ENCODE results near the gene SYT9.

Gene SYT9

GRCh38 chr11:7251836-7252682 lies at the start of gene SYT9:
TSS of gene SYT9 (plus strand) at chr11:7251904. CDS start at chr11:7252187, 283 bp downstream.
- H3K27ac ChIP-seq (ENCODE audit: low read depth in 2 of 2, low read length in 2 of 2), result no peak within 1 kb of the TSS

GRCh38 chr11:7202412-7202811 lies 49.3 kb upstream of the SYT9 start:
- no peaks in the 10 kb centered on the region for H3K4me1 ChIP-seq (ENCODE audit: control insufficient read depth in 2 of 2, insufficient read depth in 2 of 2, low read length in 2 of 2)

More at GRCh38 chr11:7251836-7252682, at the start of gene SYT9:
- H3K4me3 ChIP-seq (ENCODE audit: low read length in 2 of 2), result peak within 1 kb of the TSS; percentile 20 to 52
- H3K9ac ChIP-seq (ENCODE audit: low read depth in 1 of 2, low read length in 2 of 2), result no peak within 1 kb of the TSS
- H3K36me3 ChIP-seq (ENCODE audit: control insufficient read depth in 2 of 2, insufficient read depth in 2 of 2, low read length in 2 of 2), result no peaks in the 10 kb centered on the region
- no peaks in the 10 kb centered on the region for H3K9me3 ChIP-seq (ENCODE audit: control insufficient read depth in 2 of 2, low read length in 2 of 2)
- H3K27me3 ChIP-seq (ENCODE audit: control insufficient read depth in 2 of 2, insufficient read depth in 2 of 2, low read length in 2 of 2), result peaks cover 12 to 23% of the 10 kb centered on the region in 2 donors
- peaks cover 3 to 7% of the 10 kb centered on the region in 2 donors for H3K4me1 ChIP-seq (ENCODE audit: control insufficient read depth in 2 of 2, insufficient read depth in 2 of 2, low read length in 2 of 2)

GRCh38 chr11:7204778-7205177 lies 46.9 kb upstream of the SYT9 start:
- no peaks in the 10 kb centered on the region for H3K27me3 ChIP-seq (ENCODE audit: control insufficient read depth in 2 of 2, insufficient read depth in 2 of 2, low read length in 2 of 2)
- H3K36me3 ChIP-seq (ENCODE audit: control insufficient read depth in 2 of 2, insufficient read depth in 2 of 2, low read length in 2 of 2), result no peaks in the 10 kb centered on the region
- H3K4me3 ChIP-seq (ENCODE audit: low read length in 2 of 2), result no peak overlapping the region
- H3K4me1 ChIP-seq (ENCODE audit: control insufficient read depth in 2 of 2, insufficient read depth in 2 of 2, low read length in 2 of 2), result no peaks in the 10 kb centered on the region
- H3K9me3 ChIP-seq (ENCODE audit: control insufficient read depth in 2 of 2, low read length in 2 of 2), result no peaks in the 10 kb centered on the region
- no peak overlapping the region for H3K9ac ChIP-seq (ENCODE audit: low read depth in 1 of 2, low read length in 2 of 2)
- H3K27ac ChIP-seq (ENCODE audit: low read depth in 2 of 2, low read length in 2 of 2), result no peak overlapping the region

More at GRCh38 chr11:7202412-7202811, 49.3 kb upstream of the SYT9 start:
- Histone ChIP-seq H3K9ac (ENCODE audit: low read depth in 1 of 2, low read length in 2 of 2) (no peak overlapping the region), H3K36me3 (ENCODE audit: control insufficient read depth in 2 of 2, insufficient read depth in 2 of 2, low read length in 2 of 2) (no peaks in the 10 kb centered on the region), H3K9me3 (ENCODE audit: control insufficient read depth in 2 of 2, low read length in 2 of 2) (no peaks in the 10 kb centered on the region), H3K27me3 (ENCODE audit: control insufficient read depth in 2 of 2, insufficient read depth in 2 of 2, low read length in 2 of 2) (no peaks in the 10 kb centered on the region), H3K4me3 (ENCODE audit: low read length in 2 of 2) (no peak overlapping the region), H3K27ac (ENCODE audit: low read depth in 2 of 2, low read length in 2 of 2) (no peak overlapping the region)

GRCh38 chr11:7208391-7208790 lies 43.3 kb upstream of the SYT9 start:
- H3K9ac ChIP-seq (ENCODE audit: low read depth in 1 of 2, low read length in 2 of 2), result no peak overlapping the region
- no peaks in the 10 kb centered on the region for H3K9me3 ChIP-seq (ENCODE audit: control insufficient read depth in 2 of 2, low read length in 2 of 2)
- no peaks in the 10 kb centered on the region for H3K4me1 ChIP-seq (ENCODE audit: control insufficient read depth in 2 of 2, insufficient read depth in 2 of 2, low read length in 2 of 2)
- H3K36me3 ChIP-seq (ENCODE audit: control insufficient read depth in 2 of 2, insufficient read depth in 2 of 2, low read length in 2 of 2), result no peaks in the 10 kb centered on the region
- H3K27ac ChIP-seq (ENCODE audit: low read depth in 2 of 2, low read length in 2 of 2), result no peak overlapping the region
- no peak overlapping the region for H3K4me3 ChIP-seq (ENCODE audit: low read length in 2 of 2)
- no peaks in the 10 kb centered on the region for H3K27me3 ChIP-seq (ENCODE audit: control insufficient read depth in 2 of 2, insufficient read depth in 2 of 2, low read length in 2 of 2)

- Histone ChIP-seq H3K9ac (ENCODE audit: low read depth in 1 of 2, low read length in 2 of 2) (no peak overlapping the region), H3K9me3 (ENCODE audit: control insufficient read depth in 2 of 2, low read length in 2 of 2) (no peaks in the 10 kb centered on the region), H3K27ac (ENCODE audit: low read depth in 2 of 2, low read length in 2 of 2) (no peak overlapping the region), H3K27me3 (ENCODE audit: control insufficient read depth in 2 of 2, insufficient read depth in 2 of 2, low read length in 2 of 2) (no peaks in the 10 kb centered on the region), H3K4me1 (ENCODE audit: control insufficient read depth in 2 of 2, insufficient read depth in 2 of 2, low read length in 2 of 2) (no peaks in the 10 kb centered on the region), H3K4me3 (ENCODE audit: low read length in 2 of 2) (no peak overlapping the region), H3K36me3 (ENCODE audit: control insufficient read depth in 2 of 2, insufficient read depth in 2 of 2, low read length in 2 of 2) (no peaks in the 10 kb centered on the region)
Measured at GRCh38 chr11:7219491-7219890, 32.2 kb upstream of the SYT9 start.

GRCh38 chr11:7220636-7221035 lies 31.1 kb upstream of the SYT9 start:
- Histone ChIP-seq H3K9ac (ENCODE audit: low read depth in 1 of 2, low read length in 2 of 2) (no peak overlapping the region), H3K4me1 (ENCODE audit: control insufficient read depth in 2 of 2, insufficient read depth in 2 of 2, low read length in 2 of 2) (no peaks in the 10 kb centered on the region), H3K4me3 (ENCODE audit: low read length in 2 of 2) (no peak overlapping the region), H3K27ac (ENCODE audit: low read depth in 2 of 2, low read length in 2 of 2) (no peak overlapping the region), H3K36me3 (ENCODE audit: control insufficient read depth in 2 of 2, insufficient read depth in 2 of 2, low read length in 2 of 2) (no peaks in the 10 kb centered on the region), H3K27me3 (ENCODE audit: control insufficient read depth in 2 of 2, insufficient read depth in 2 of 2, low read length in 2 of 2) (no peaks in the 10 kb centered on the region), H3K9me3 (ENCODE audit: control insufficient read depth in 2 of 2, low read length in 2 of 2) (no peaks in the 10 kb centered on the region)

- H3K9ac ChIP-seq (ENCODE audit: low read depth in 1 of 2, low read length in 2 of 2), result no peak overlapping the region
Measured at GRCh38 chr11:7222619-7223018, 29.1 kb upstream of the SYT9 start.

GRCh38 chr11:7239877-7240276 lies 11.8 kb upstream of the SYT9 start:
- Histone ChIP-seq H3K4me3 (ENCODE audit: low read length in 2 of 2) (no peak overlapping the region), H3K9me3 (ENCODE audit: control insufficient read depth in 2 of 2, low read length in 2 of 2) (no peaks in the 10 kb centered on the region), H3K36me3 (ENCODE audit: control insufficient read depth in 2 of 2, insufficient read depth in 2 of 2, low read length in 2 of 2) (no peaks in the 10 kb centered on the region), H3K27me3 (ENCODE audit: control insufficient read depth in 2 of 2, insufficient read depth in 2 of 2, low read length in 2 of 2) (no peaks in the 10 kb centered on the region), H3K27ac (ENCODE audit: low read depth in 2 of 2, low read length in 2 of 2) (no peak overlapping the region), H3K9ac (ENCODE audit: low read depth in 1 of 2, low read length in 2 of 2) (no peak overlapping the region), H3K4me1 (ENCODE audit: control insufficient read depth in 2 of 2, insufficient read depth in 2 of 2, low read length in 2 of 2) (no peaks in the 10 kb centered on the region)

More at GRCh38 chr11:7222619-7223018, 29.1 kb upstream of the SYT9 start:
- H3K9me3 ChIP-seq (ENCODE audit: control insufficient read depth in 2 of 2, low read length in 2 of 2), result no peaks in the 10 kb centered on the region
- H3K4me1 ChIP-seq (ENCODE audit: control insufficient read depth in 2 of 2, insufficient read depth in 2 of 2, low read length in 2 of 2), result no peaks in the 10 kb centered on the region
- no peaks in the 10 kb centered on the region for H3K27me3 ChIP-seq (ENCODE audit: control insufficient read depth in 2 of 2, insufficient read depth in 2 of 2, low read length in 2 of 2)
- H3K4me3 ChIP-seq (ENCODE audit: low read length in 2 of 2), result no peak overlapping the region
- H3K27ac ChIP-seq (ENCODE audit: low read depth in 2 of 2, low read length in 2 of 2), result no peak overlapping the region
- H3K36me3 ChIP-seq (ENCODE audit: control insufficient read depth in 2 of 2, insufficient read depth in 2 of 2, low read length in 2 of 2), result no peaks in the 10 kb centered on the region

- Histone ChIP-seq H3K27me3 (ENCODE audit: control insufficient read depth in 2 of 2, insufficient read depth in 2 of 2, low read length in 2 of 2) (no peaks in the 10 kb centered on the region), H3K9ac (ENCODE audit: low read depth in 1 of 2, low read length in 2 of 2) (no peak overlapping the region), H3K4me1 (ENCODE audit: control insufficient read depth in 2 of 2, insufficient read depth in 2 of 2, low read length in 2 of 2) (no peaks in the 10 kb centered on the region), H3K4me3 (ENCODE audit: low read length in 2 of 2) (no peak overlapping the region), H3K27ac (ENCODE audit: low read depth in 2 of 2, low read length in 2 of 2) (no peak overlapping the region), H3K9me3 (ENCODE audit: control insufficient read depth in 2 of 2, low read length in 2 of 2) (no peaks in the 10 kb centered on the region), H3K36me3 (ENCODE audit: control insufficient read depth in 2 of 2, insufficient read depth in 2 of 2, low read length in 2 of 2) (no peaks in the 10 kb centered on the region)
Measured at GRCh38 chr11:7245341-7245740, 6.4 kb upstream of the SYT9 start.

- Histone ChIP-seq H3K36me3 (ENCODE audit: control insufficient read depth in 2 of 2, insufficient read depth in 2 of 2, low read length in 2 of 2) (no peaks in the 10 kb centered on the region), H3K9ac (ENCODE audit: low read depth in 1 of 2, low read length in 2 of 2) (no peak overlapping the region), H3K4me3 (ENCODE audit: low read length in 2 of 2) (no peak overlapping the region)
Measured at GRCh38 chr11:7246179-7246578, 5.5 kb upstream of the SYT9 start.

More at GRCh38 chr11:7246179-7246578, 5.5 kb upstream of the SYT9 start:
- Histone ChIP-seq H3K27me3 (ENCODE audit: control insufficient read depth in 2 of 2, insufficient read depth in 2 of 2, low read length in 2 of 2) (peaks cover 0 to 3% of the 10 kb centered on the region in 2 donors), H3K9me3 (ENCODE audit: control insufficient read depth in 2 of 2, low read length in 2 of 2) (no peaks in the 10 kb centered on the region), H3K4me1 (ENCODE audit: control insufficient read depth in 2 of 2, insufficient read depth in 2 of 2, low read length in 2 of 2) (no peaks in the 10 kb centered on the region), H3K27ac (ENCODE audit: low read depth in 2 of 2, low read length in 2 of 2) (no peak overlapping the region)

Data from mucosa of rectum (tissue), 2 donors.